OCI-LY7 (cell line): ENCODE data around the gene GDE1.

Experiments used
- EZH2phosphoT487 ChIP-seq: fragments of 200-600 bp; sonication (generic); IDR thresholded peaks from 2 replicates; pipeline ENCODE4 v1.6.1; 2018; ENCODE audit warnings: low read depth, borderline replicate concordance, mild to moderate bottlenecking, mixed run types, antibody characterized with exemption, low read length, moderate library complexity, mixed read lengths
- TF ChIP-seq, protein P1 (sequence below): fragments of 200-600 bp; sonication (generic); conservative IDR thresholded peaks from 2 replicates; pipeline ENCODE4 v1.5.1; 2014; ENCODE audit warnings: mild to moderate bottlenecking, antibody characterized with exemption, low read length, moderate library complexity, mixed read lengths

DNA sequence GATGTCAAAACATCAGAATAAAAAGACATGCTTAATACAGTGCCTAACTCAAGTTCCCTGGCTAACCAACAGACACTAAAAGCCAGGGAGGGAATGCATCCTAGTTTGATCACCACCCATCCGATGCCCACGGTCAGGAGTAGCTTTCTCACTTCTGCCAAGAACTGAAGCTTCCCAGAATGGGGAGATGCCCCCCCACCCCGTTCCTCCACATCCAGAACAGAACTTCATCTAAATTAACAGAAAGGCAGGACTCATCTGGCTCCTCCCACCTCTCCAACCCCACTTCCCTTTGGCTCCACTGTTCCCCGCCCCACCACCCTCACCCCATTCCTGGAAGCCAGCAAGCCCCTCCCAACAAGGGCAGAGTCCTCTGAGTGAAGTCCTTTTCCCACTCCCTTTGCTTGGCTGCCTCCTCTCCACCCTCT, 33.7 kb downstream of the GDE1 start:
- TF ChIP-seq, protein P1, sequence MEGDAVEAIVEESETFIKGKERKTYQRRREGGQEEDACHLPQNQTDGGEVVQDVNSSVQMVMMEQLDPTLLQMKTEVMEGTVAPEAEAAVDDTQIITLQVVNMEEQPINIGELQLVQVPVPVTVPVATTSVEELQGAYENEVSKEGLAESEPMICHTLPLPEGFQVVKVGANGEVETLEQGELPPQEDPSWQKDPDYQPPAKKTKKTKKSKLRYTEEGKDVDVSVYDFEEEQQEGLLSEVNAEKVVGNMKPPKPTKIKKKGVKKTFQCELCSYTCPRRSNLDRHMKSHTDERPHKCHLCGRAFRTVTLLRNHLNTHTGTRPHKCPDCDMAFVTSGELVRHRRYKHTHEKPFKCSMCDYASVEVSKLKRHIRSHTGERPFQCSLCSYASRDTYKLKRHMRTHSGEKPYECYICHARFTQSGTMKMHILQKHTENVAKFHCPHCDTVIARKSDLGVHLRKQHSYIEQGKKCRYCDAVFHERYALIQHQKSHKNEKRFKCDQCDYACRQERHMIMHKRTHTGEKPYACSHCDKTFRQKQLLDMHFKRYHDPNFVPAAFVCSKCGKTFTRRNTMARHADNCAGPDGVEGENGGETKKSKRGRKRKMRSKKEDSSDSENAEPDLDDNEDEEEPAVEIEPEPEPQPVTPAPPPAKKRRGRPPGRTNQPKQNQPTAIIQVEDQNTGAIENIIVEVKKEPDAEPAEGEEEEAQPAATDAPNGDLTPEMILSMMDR: no peak
- no peak for TF ChIP-seq EZH2phosphoT487
